Measurements from ENCODE around the gene YKT6.

The YKT6 gene

GRCh38 chr7:44232396-44232795 is 31.6 kb downstream of the YKT6 start:
- FAIRE-seq, result no peak

GRCh38 chr7:44232901-44233715 is 32.3 kb downstream of the YKT6 start:
- DNase-seq (ENCODE audit: low spot score) (no peak), FAIRE-seq (no peak)

More at GRCh38 chr7:44232396-44232795, 31.6 kb downstream of the YKT6 start:
- DNase-seq (ENCODE audit: low spot score), result no peak

GRCh38 chr7:44235066-44235465 is 34.3 kb downstream of the YKT6 start:
- FAIRE-seq (no peak), DNase-seq (ENCODE audit: low spot score) (no peak)

GRCh38 chr7:44235582-44236332 is 35.0 kb downstream of the YKT6 start:
- FAIRE-seq, result no peak
- no peak for DNase-seq (ENCODE audit: low spot score)

- DNase-seq (ENCODE audit: low spot score) (no peak), FAIRE-seq (no peak)
Observed at GRCh38 chr7:44236333-44236728, 35.6 kb downstream of the YKT6 start.

- DNase-seq (ENCODE audit: low spot score) (no peak), FAIRE-seq (no peak)
Observed at GRCh38 chr7:44237696-44238095, 36.9 kb downstream of the YKT6 start.

- DNase-seq (ENCODE audit: low spot score) (no peak), FAIRE-seq (peak; percentile 62)
Observed at GRCh38 chr7:44238116-44238695, 37.4 kb downstream of the YKT6 start.

GRCh38 chr7:44239361-44239760 is 38.6 kb downstream of the YKT6 start:
- DNase-seq (ENCODE audit: low spot score), result no peak
- FAIRE-seq, result no peak

- no peak for FAIRE-seq
- no peak for DNase-seq (ENCODE audit: low spot score)
Observed at GRCh38 chr7:44240376-44240775, 39.6 kb downstream of the YKT6 start.

- peak; percentile 93 for DNase-seq (ENCODE audit: low spot score)
- peak; percentile 87 for FAIRE-seq
Observed at GRCh38 chr7:44240983-44241510, 40.3 kb downstream of the YKT6 start.

GRCh38 chr7:44242091-44242490 is 41.3 kb downstream of the YKT6 start:
- DNase-seq (ENCODE audit: low spot score), result no peak
- FAIRE-seq, result no peak

GRCh38 chr7:44244282-44244681 is 43.5 kb downstream of the YKT6 start:
- DNase-seq (ENCODE audit: low spot score) (peak; percentile 50), FAIRE-seq (no peak)

GRCh38 chr7:44246396-44247113 is 45.8 kb downstream of the YKT6 start:
- FAIRE-seq, result peak; percentile 100
- DNase-seq (ENCODE audit: low spot score), result no peak

GRCh38 chr7:44247868-44248651 is 47.3 kb downstream of the YKT6 start:
- no peak for FAIRE-seq

GRCh38 chr7:44249639-44250234 is 49.0 kb downstream of the YKT6 start:
- peak; percentile 67 for FAIRE-seq

More at GRCh38 chr7:44247868-44248651, 47.3 kb downstream of the YKT6 start:
- DNase-seq (ENCODE audit: low spot score), result no peak

GRCh38 chr7:44251269-44251668 is 50.5 kb downstream of the YKT6 start:
- FAIRE-seq (no peak), DNase-seq (ENCODE audit: low spot score) (no peak)

More at GRCh38 chr7:44249639-44250234, 49.0 kb downstream of the YKT6 start:
- no peak for DNase-seq (ENCODE audit: low spot score)

GRCh38 chr7:44251881-44252280 is 51.1 kb downstream of the YKT6 start:
- no peak for DNase-seq (ENCODE audit: low spot score)
- FAIRE-seq, result no peak

- FAIRE-seq, result peak; percentile 46
- DNase-seq (ENCODE audit: low spot score), result no peak
Observed at GRCh38 chr7:44256459-44256858, 55.7 kb downstream of the YKT6 start.

- FAIRE-seq (peak; percentile 5), DNase-seq (ENCODE audit: low spot score) (no peak)
Observed at GRCh38 chr7:44257213-44257612, 56.4 kb downstream of the YKT6 start.
